WI38 (cell line): ENCODE data around the gene DDX24.

Experiments used
- H3K4me3 ChIP-seq: 2 replicates; pipeline ENCODE4 v1.5.1; 2011; ENCODE audit warnings: low read depth, mild to moderate bottlenecking, control low read depth, low read length
- CTCF ChIP-seq: IDR thresholded peaks from 2 replicates; pipeline ENCODE4 v1.5.1; 2012; ENCODE audit warnings: low read depth, mild to moderate bottlenecking, control low read depth, low read length

Gene DDX24

GRCh38 chr14:94031161-94031882, 49.7 kb downstream of the DDX24 start:
- H3K4me3 ChIP-seq = no peak overlapping the region
- TF ChIP-seq CTCF = no peak

DNA sequence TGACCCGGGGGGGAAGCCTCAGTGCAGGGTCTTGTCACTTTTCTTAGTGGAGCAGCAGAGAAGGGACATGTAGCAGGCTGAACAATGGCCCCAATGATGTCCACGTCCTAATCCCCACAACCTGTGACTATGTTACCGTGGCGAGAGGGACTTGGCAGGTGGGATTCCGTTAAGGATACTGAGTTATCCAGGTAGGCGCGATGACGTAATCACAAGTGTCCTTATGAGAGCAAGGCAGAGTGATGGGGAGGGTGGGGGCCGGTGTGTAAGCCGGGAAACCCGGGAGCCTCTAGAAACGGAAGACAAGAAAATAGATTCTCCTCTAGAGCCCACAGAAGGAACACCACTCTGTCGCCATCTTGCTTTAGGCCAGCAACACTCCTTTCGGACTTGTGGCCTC, 50.4 kb downstream of the DDX24 start:
- no peak for TF ChIP-seq CTCF
- H3K4me3 ChIP-seq = no peak overlapping the region

GRCh38 chr14:94029671-94030203, 51.3 kb downstream of the DDX24 start:
- TF ChIP-seq CTCF = no peak
- H3K4me3 ChIP-seq = no peak overlapping the region

GRCh38 chr14:94029265-94029664, 51.7 kb downstream of the DDX24 start:
- H3K4me3 ChIP-seq = no peak overlapping the region
- TF ChIP-seq CTCF = no peak

DNA sequence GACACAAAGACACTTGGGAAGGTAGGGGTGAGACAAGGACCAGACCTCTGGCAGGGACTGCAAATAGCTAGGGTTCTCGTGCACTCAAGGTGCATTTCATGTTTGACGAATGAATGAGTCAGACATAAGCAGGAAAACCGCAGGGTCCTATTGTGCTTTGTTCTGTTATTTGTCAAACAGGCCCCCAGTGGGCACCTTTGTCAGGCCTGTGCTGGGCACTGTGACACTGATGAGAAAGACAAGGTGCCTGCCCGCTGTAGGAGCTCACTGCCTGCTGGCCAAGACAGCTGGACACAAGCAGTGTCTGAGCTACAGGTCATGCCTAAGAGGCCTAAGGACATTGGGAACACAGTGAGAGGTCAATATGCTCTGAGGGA, 52.6 kb downstream of the DDX24 start:
- no peak overlapping the region for H3K4me3 ChIP-seq
- no peak for TF ChIP-seq CTCF

- no peak for TF ChIP-seq CTCF
- no peak overlapping the region for H3K4me3 ChIP-seq
Measured at GRCh38 chr14:94027566-94028449, 53.2 kb downstream of the DDX24 start.

GRCh38 chr14:94026889-94027469, 54.0 kb downstream of the DDX24 start:
- H3K4me3 ChIP-seq = peak overlapping the region; percentile 63
- no peak for TF ChIP-seq CTCF
